HG03196 (cell line): ENCODE results near the gene TLK2.

ENCODE experiments used
- ATAC-seq: cut with Tn5 transposase; IDR thresholded peaks from one replicate; pipeline ENCODE4 v1.9.1; 2021; ENCODE audit not compliant: unreplicated experiment

The TLK2 gene

GRCh38 chr17:62627219-62627903 is 148.7 kb downstream of the TLK2 start, which contains the start of gene MRC2:
Gene MRC2, plus strand, starts transcription at chr17:62627670. Its CDS starts 133 bp downstream, at chr17:62627803.
- no peak for ATAC-seq

GRCh38 chr17:62627904-62628633 is 149.4 kb downstream of the TLK2 start:
- no peak for ATAC-seq

- no peak for ATAC-seq
These were observed 150.4 kb downstream of the TLK2 start for GRCh38 chr17:62628831-62629555.

- no peak for ATAC-seq
These were observed 151.1 kb downstream of the TLK2 start for GRCh38 chr17:62629556-62630364.

GRCh38 chr17:62630365-62631085 is 151.9 kb downstream of the TLK2 start:
- no peak for ATAC-seq

GRCh38 chr17:62631086-62631935 is 152.7 kb downstream of the TLK2 start:
- ATAC-seq = no peak

GRCh38 chr17:62631936-62632924 is 153.6 kb downstream of the TLK2 start:
- no peak for ATAC-seq

GRCh38 chr17:62637809-62638208 is 159.2 kb downstream of the TLK2 start:
- ATAC-seq = no peak

- no peak for ATAC-seq
These were observed 162.5 kb downstream of the TLK2 start for GRCh38 chr17:62641153-62641552.

- no peak for ATAC-seq
These were observed 163.3 kb downstream of the TLK2 start for GRCh38 chr17:62641951-62642350.

- ATAC-seq = no peak
These were observed 164.9 kb downstream of the TLK2 start for GRCh38 chr17:62643496-62643895.

- no peak for ATAC-seq
These were observed 166.0 kb downstream of the TLK2 start for GRCh38 chr17:62644487-62645173.

GRCh38 chr17:62648251-62648955 is 169.8 kb downstream of the TLK2 start:
- no peak for ATAC-seq

GRCh38 chr17:62648956-62649294 is 170.3 kb downstream of the TLK2 start:
- ATAC-seq = no peak

- ATAC-seq = no peak
These were observed 170.9 kb downstream of the TLK2 start for GRCh38 chr17:62649570-62649969.

- ATAC-seq = no peak
These were observed 172.0 kb downstream of the TLK2 start for GRCh38 chr17:62650587-62650986.
